Neural cell (in vitro differentiated cells): ENCODE results near the gene TMOD1. TPM values are rescaled to one million over a fixed set of nuclear protein-coding genes. Genes with fewer than 3 reads are reported as not detected.
"Not testable (repeated sequence)": the region's sequence is repeated elsewhere in the genome, so short reads cannot be mapped to it uniquely, and the experiment has no call there.

ENCODE experiments used
- H2AFZ ChIP-seq: fragments of 200-600, 300-800 bp; sonication (generic), shearing (Covaris generic); 2 replicates; pipeline ENCODE4 v1.6.0; 2014; ENCODE audit warnings: low read depth, mild to moderate bottlenecking, antibody characterized with exemption, low read length, moderate library complexity
- H3F3A ChIP-seq: fragments of 200-600 bp; shearing (Covaris generic); 2 replicates; pipeline ENCODE4 v1.6.1; 2016; ENCODE audit warnings: mild to moderate bottlenecking, moderate library complexity, mixed read lengths, antibody characterized with exemption, low read length; ENCODE audit not compliant: insufficient read depth, poor library complexity, severe bottlenecking
- H3K27ac ChIP-seq: fragments of 200-600, 300-800 bp; sonication (generic), shearing (Covaris generic); 2 replicates; pipeline ENCODE4 v1.5.1; 2014; ENCODE audit warnings: mild to moderate bottlenecking, low read length, moderate library complexity
- H3K27me3 ChIP-seq: fragments of 300-800, 200-600 bp; sonication (generic), shearing (Covaris generic); 2 replicates; pipeline ENCODE4 v1.6.0; 2014; ENCODE audit warnings: mild to moderate bottlenecking, low read depth, low read length, moderate library complexity; ENCODE audit not compliant: insufficient read depth
- H3K36me3 ChIP-seq: fragments of 300-800, 200-600 bp; sonication (generic), shearing (Covaris generic); 2 replicates; pipeline ENCODE4 v1.5.1; 2014; ENCODE audit warnings: mild to moderate bottlenecking, antibody characterized with exemption, low read length, moderate library complexity; ENCODE audit not compliant: insufficient read depth
- H3K4me2 ChIP-seq: fragments of 300-800, 200-600 bp; sonication (generic), shearing (Covaris generic); 2 replicates; pipeline ENCODE4 v1.6.0; 2014; ENCODE audit warnings: mild to moderate bottlenecking, low read length
- H3K4me3 ChIP-seq: fragments of 300-800, 200-600 bp; sonication (generic), shearing (Covaris generic); 2 replicates; pipeline ENCODE4 v1.5.1; 2014; ENCODE audit warnings: mild to moderate bottlenecking, low read length, moderate library complexity
- H3K79me2 ChIP-seq: fragments of 200-600 bp; shearing (Covaris generic); replicated peaks from 2 replicates; pipeline ENCODE4 v1.6.0; 2014; ENCODE audit warnings: mild to moderate bottlenecking, low read length, moderate library complexity; ENCODE audit not compliant: insufficient read depth
- H3K9ac ChIP-seq: fragments of 300-800, 200-600 bp; sonication (generic), shearing (Covaris generic); 2 replicates; pipeline ENCODE4 v1.6.1; 2016; ENCODE audit warnings: mild to moderate bottlenecking, low read length, mixed read lengths
- H3K9me2 ChIP-seq: fragments of 200-600 bp; shearing (Covaris generic); 2 replicates; pipeline ENCODE4 v1.6.1; 2016; ENCODE audit warnings: mild to moderate bottlenecking, low read length, mixed read lengths; ENCODE audit not compliant: insufficient read depth
- H3K9me3 ChIP-seq: fragments of 200-600, 300-800 bp; sonication (generic), shearing (Covaris generic); 2 replicates; pipeline ENCODE4 v1.6.1; 2016; ENCODE audit warnings: mild to moderate bottlenecking, mixed run types, low read length, moderate library complexity, mixed read lengths
- H4K20me1 ChIP-seq: fragments of 200-600 bp; shearing (Covaris generic); 2 replicates; pipeline ENCODE4 v1.6.1; 2016; ENCODE audit warnings: mild to moderate bottlenecking, mixed run types; ENCODE audit not compliant: insufficient read depth
- CTCF ChIP-seq: fragments of 450-650 bp; IDR thresholded peaks from 2 replicates; pipeline ENCODE4 v1.5.1; 2014; ENCODE audit warnings: antibody characterized with exemption, mild to moderate bottlenecking, moderate library complexity; ENCODE audit not compliant: poor library complexity, severe bottlenecking
- EP300 ChIP-seq: fragments of 450-650 bp; conservative IDR thresholded peaks from 2 replicates; pipeline ENCODE4 v1.6.1; 2014; ENCODE audit warnings: antibody characterized with exemption, mild to moderate bottlenecking, moderate library complexity; ENCODE audit not compliant: poor library complexity, severe bottlenecking
- EZH2 ChIP-seq: fragments of 200-600, 300-800 bp; shearing (Covaris generic), sonication (generic); IDR thresholded peaks from 2 replicates; pipeline ENCODE4 v1.6.1; 2014; ENCODE audit warnings: antibody characterized with exemption, low read length, borderline replicate concordance, mild to moderate bottlenecking; ENCODE audit not compliant: insufficient read depth, poor library complexity, severe bottlenecking
- MXI1 ChIP-seq: fragments of 450-650 bp; conservative IDR thresholded peaks from 2 replicates; pipeline ENCODE4 v1.6.1; 2014; ENCODE audit warnings: antibody characterized with exemption, mild to moderate bottlenecking; ENCODE audit not compliant: poor library complexity, severe bottlenecking
- POLR2AphosphoS5 ChIP-seq: IDR thresholded peaks from 2 replicates; pipeline ENCODE4 v1.6.1; 2012
- RAD21 ChIP-seq: fragments of 450-650 bp; conservative IDR thresholded peaks from 2 replicates; pipeline ENCODE4 v1.6.1; 2014; ENCODE audit warnings: antibody characterized with exemption, mild to moderate bottlenecking, moderate library complexity
- SMC3 ChIP-seq: fragments of 450-650 bp; conservative IDR thresholded peaks from 2 replicates; pipeline ENCODE4 v1.6.1; 2014; ENCODE audit warnings: antibody characterized with exemption, mild to moderate bottlenecking, moderate library complexity; ENCODE audit not compliant: poor library complexity
- TAF1 ChIP-seq: IDR thresholded peaks from 2 replicates; pipeline ENCODE4 v1.6.1; 2012; ENCODE audit warnings: low read depth
- polyA plus RNA-seq: library from polyadenylated mRNA; depleted of rRNA; stranded (reverse); fragments of >200 nt; gene quantifications from 2 replicates; pipeline ENCODE4 v1.2.3, GENCODE V29; 2014
- TF ChIP-seq, protein P1 (sequence below): IDR thresholded peaks from 2 replicates; pipeline ENCODE4 v1.6.1; 2012; ENCODE audit warnings: borderline replicate concordance

TMOD1 gene
- polyA plus RNA-seq, 1 donor from 2014 or later, result 0.17 TPM

DNA sequence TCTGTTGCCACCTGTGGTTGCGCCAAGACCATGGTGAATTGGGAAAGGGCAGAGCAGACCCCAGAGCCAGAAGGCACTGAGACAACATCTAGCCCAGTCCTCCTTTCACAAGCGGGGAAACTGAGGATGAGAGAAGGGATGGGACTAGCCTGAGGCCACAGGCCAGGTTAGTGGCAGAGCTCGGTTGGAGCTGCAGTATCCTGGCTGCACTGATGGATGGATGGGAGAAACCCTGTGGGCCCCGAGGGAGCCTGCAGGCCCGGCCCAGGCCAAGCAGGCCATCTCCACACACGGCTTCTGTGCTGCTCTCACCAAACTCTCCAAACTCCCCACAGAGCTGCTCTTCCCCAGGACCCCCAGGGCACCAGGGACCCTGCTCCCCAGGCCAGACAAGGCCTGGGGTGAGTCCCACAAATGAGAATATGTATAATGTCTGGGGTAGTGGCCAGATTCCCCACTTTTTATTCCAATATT, 71.5 kb downstream of the TMOD1 start:
- Histone ChIP-seq H3K79me2 (no peaks in the 10 kb centered on the region), H3K27ac (no peak overlapping the region), H4K20me1 (no peaks in the 10 kb centered on the region), H3K9me3 (no peaks in the 10 kb centered on the region), H3K4me2 (no peak overlapping the region), H2AFZ (no peak overlapping the region), H3K36me3 (no peaks in the 10 kb centered on the region), H3F3A (no peaks in the 10 kb centered on the region), H3K4me3 (no peak overlapping the region), H3K9ac (no peak overlapping the region), H3K9me2 (no peaks in the 10 kb centered on the region), H3K27me3 (no peaks in the 10 kb centered on the region)
- TF ChIP-seq RAD21, result no peak
- no peak for TF ChIP-seq SMC3
- no peak for TF ChIP-seq TAF1
- TF ChIP-seq EP300, result no peak
- TF ChIP-seq MXI1, result no peak
- TF ChIP-seq EZH2, result no peak
- no peak for TF ChIP-seq CTCF
- TF ChIP-seq POLR2AphosphoS5, result no peak
- TF ChIP-seq, protein P1, sequence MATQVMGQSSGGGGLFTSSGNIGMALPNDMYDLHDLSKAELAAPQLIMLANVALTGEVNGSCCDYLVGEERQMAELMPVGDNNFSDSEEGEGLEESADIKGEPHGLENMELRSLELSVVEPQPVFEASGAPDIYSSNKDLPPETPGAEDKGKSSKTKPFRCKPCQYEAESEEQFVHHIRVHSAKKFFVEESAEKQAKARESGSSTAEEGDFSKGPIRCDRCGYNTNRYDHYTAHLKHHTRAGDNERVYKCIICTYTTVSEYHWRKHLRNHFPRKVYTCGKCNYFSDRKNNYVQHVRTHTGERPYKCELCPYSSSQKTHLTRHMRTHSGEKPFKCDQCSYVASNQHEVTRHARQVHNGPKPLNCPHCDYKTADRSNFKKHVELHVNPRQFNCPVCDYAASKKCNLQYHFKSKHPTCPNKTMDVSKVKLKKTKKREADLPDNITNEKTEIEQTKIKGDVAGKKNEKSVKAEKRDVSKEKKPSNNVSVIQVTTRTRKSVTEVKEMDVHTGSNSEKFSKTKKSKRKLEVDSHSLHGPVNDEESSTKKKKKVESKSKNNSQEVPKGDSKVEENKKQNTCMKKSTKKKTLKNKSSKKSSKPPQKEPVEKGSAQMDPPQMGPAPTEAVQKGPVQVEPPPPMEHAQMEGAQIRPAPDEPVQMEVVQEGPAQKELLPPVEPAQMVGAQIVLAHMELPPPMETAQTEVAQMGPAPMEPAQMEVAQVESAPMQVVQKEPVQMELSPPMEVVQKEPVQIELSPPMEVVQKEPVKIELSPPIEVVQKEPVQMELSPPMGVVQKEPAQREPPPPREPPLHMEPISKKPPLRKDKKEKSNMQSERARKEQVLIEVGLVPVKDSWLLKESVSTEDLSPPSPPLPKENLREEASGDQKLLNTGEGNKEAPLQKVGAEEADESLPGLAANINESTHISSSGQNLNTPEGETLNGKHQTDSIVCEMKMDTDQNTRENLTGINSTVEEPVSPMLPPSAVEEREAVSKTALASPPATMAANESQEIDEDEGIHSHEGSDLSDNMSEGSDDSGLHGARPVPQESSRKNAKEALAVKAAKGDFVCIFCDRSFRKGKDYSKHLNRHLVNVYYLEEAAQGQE, result no peak

DNA sequence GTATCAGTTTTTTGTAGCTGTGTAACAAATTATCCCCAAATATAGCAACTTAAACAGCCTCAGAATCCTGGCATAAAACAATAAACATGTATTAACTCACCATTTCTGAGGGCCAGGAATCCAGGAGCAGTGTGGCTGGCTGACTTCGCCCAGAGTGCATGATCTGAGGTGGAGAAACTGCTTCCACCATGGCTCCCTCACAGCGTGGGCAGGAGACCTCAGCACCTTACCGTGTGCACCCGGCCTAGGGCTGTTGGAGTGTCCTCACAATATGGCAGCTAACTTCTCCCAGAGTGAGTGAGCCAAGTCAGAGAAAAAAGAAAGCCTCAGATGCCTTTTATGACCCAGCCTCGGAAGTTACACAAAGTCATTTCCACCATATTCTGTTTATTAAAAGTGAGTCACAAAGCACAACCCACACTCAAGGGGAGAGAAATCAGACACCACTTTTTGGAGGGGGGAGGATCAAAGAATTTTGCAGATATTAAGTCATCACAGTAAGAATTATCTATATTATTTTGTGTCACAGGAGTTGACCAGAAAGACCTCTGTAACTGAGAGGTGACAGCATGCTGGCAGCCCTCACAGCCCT, 72.1 kb downstream of the TMOD1 start:
- no peaks in the 10 kb centered on the region for H3F3A ChIP-seq
- no peak overlapping the region for H3K9ac ChIP-seq
- TF ChIP-seq, protein P1, result no peak
- no peak for TF ChIP-seq TAF1
- no peak for TF ChIP-seq SMC3
- TF ChIP-seq POLR2AphosphoS5, result no peak
- no peak for TF ChIP-seq MXI1
- TF ChIP-seq CTCF, result no peak
- no peak for TF ChIP-seq EP300
- no peak for TF ChIP-seq EZH2
- TF ChIP-seq RAD21, result no peak
- H3K9me2 ChIP-seq, result no peaks in the 10 kb centered on the region
- H3K36me3 ChIP-seq, result no peaks in the 10 kb centered on the region
- H3K27ac ChIP-seq, result no peak overlapping the region
- no peaks in the 10 kb centered on the region for H3K27me3 ChIP-seq
- no peaks in the 10 kb centered on the region for H3K9me3 ChIP-seq
- H3K79me2 ChIP-seq, result no peaks in the 10 kb centered on the region
- H4K20me1 ChIP-seq, result no peaks in the 10 kb centered on the region
- no peak overlapping the region for H3K4me2 ChIP-seq
- H2AFZ ChIP-seq, result no peak overlapping the region
- H3K4me3 ChIP-seq, result no peak overlapping the region

GRCh38 chr9:97574101-97574571, 72.7 kb downstream of the TMOD1 start:
- H2AFZ ChIP-seq, H3K27me3 ChIP-seq, H3K9me2 ChIP-seq, H3K36me3 ChIP-seq, H3F3A ChIP-seq, H3K4me3 ChIP-seq, H3K4me2 ChIP-seq, H3K9ac ChIP-seq, H3K27ac ChIP-seq, H4K20me1 ChIP-seq, H3K9me3 ChIP-seq, H3K79me2 ChIP-seq: not testable (repeated sequence)
